ENCODE measurements around the gene NR5A2.
"Not testable (repeated sequence)": the region's sequence is repeated elsewhere in the genome, so short reads cannot be mapped to it uniquely, and the experiment has no call there.

The NR5A2 gene

DNA sequence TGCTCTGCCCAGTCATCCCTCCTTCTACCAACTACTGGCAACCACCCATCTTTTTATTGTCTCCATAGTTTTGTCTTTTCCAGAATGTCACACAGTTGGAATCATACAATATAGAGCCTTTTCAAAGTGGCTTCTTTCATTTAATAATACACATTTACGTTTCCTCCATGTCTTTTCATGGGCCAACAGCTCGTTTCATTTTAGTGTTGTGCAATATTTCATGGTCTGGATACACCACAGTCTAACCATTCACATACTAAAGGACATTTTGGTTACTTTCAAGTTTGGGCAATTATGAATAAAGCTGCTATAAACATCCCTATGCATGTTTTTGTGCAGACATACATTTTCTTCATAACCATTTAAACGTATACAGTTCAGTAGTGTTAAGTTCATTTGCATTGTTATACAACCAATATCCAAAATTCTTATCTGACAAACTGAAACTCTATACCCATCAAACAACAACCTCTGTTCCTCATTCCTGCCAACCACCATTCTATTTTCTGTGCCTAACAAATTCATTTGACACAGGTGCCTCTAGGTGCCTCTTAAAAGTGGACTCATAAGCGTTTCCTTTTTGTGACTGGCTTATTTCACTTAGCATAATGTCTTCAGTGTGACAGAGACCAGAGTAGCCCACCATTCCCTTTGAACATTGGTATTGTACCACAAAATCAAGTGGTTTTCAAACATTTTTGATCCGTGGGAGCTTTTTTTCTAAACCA is 138.1 kb downstream of the NR5A2 start:
- no peak for DNase-seq (ENCODE audit: low spot score)

DNA sequence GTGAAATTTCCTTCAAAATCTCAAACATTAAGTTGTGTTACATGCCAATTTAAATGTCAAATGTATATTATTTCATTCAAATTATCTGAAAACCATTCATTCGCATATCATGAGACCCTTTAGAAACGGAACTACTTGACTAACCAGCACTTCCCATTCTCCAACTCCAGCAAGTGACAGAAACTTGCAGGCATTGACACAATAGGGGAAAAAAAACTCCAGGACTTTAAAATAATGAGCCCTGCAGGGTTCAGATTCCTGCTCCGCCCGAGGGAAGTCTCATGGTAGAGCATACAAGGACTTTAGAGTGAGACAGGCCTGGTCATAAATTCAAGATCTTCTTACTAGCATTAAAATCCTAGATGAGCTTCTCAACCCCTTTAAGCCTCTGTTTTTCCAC is 138.9 kb downstream of the NR5A2 start:
- DNase-seq (ENCODE audit: low spot score), result no peak

DNA sequence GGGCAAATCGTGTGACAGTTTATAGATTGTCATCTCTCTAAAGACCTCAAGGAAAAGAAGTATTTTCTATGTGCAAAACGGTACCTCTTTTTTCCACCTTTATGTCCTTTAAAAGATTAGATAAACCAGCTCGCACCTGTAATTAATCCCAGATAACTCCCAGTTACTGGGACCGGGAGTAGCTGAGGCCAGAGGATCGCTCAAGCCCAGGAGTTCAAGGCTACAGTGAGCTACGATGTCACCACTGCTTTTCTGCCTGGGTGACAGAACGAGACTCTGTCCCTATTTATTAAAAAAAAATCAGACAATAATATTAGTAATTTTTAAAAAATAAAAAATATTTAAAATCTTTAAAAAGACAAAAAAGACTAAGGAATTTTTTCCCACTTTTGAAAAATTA is 141.4 kb downstream of the NR5A2 start:
- DNase-seq (ENCODE audit: low spot score), result no peak

DNA sequence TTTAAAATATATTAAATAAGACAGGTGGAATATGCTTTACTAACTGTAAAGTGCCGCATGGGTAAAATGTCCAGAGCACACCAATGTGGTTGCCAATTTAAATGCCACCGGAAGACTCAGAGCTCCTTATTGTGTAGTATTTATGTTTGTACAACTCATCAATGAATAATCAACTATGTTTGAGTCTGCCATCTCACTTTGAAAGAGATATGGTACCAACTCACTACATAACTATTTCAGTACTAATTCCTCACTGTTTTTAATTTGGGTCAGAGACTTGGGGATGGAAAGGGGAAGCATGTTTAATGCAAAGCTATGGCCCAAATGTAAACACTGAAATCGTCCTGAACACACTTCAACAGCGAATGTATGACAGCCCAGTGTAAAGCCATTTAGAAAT is 144.8 kb downstream of the NR5A2 start:
- no peak for DNase-seq (ENCODE audit: low spot score)

DNA sequence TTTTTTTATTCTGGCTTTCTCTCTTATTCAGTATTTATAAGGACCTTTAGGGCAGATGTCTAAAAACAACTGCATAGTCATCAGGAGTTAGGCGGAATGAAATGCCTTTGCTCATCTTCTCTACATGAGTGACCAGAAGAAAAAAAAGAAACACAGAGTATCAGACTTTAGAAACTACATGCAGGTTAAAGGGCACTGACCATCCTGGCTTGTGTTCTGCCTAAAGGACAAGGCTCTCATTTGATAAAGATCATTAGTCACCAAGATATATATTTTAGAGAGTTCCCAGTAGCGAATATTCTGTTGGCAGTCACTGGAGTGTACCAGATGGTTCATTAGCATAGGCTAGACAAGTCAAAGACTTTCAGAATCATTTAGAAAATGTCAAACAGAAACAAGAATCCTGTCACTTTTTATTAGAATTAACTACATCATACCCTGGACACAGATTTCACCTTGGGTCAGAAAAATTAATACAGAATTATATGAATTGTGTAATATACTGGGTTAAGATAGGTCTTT is 145.6 kb downstream of the NR5A2 start:
- no peak for DNase-seq (ENCODE audit: low spot score)

DNA sequence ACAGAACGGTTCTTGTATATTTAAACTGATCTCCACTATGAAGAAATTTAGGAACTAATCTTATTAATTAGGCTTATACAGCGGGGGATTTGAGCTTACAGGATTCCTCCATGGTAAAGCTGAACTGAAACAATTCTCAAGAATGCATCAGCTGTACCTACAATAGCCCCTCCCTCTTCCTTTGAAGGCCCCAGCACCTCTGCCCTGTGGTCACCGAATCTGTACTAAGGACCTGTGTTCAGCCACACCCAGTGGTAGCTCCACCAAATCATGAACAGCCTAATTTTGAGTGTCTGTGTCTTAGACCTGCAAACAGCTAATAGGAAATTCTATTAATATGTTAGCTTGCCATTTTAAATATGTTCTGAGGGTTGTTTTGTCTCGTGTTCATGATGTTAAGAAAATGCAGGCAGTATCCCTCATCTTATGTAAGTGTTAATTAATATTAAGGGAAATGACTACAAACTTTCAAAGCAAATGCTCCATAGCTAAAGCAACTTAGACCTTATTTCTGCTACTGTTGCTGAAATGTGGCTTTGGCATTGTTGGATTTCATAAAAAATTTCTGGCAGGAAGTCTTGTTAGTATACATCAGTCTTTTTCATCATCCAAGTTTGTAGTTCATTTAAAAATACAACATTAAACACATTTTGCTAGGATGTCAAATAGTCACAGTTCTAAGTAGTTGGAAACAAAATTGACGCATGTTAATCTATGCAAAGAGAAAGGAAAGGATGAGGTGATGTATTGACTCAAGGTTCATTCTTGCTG is 147.2 kb downstream of the NR5A2 start:
- no peak for DNase-seq (ENCODE audit: low spot score)

DNA sequence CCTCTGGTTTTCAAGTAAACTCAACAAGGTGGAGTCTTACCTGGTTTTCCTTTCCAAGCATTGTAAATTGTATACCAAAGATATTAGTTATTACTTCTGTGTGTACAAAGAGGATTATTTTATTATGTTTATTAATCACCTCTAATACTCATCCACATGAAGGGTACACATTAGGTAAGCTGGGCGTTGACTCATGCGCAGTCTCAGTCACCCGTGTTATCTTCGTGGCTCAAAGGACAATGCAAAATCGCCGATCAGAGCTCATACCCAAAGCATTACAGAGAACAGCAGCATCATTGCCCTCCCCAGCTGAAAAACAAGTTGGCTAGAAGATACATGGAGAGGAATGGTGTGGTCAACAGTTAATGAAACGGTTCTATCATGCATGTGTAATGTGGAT is 148.7 kb downstream of the NR5A2 start:
- DNase-seq (ENCODE audit: low spot score), result no peak

DNA sequence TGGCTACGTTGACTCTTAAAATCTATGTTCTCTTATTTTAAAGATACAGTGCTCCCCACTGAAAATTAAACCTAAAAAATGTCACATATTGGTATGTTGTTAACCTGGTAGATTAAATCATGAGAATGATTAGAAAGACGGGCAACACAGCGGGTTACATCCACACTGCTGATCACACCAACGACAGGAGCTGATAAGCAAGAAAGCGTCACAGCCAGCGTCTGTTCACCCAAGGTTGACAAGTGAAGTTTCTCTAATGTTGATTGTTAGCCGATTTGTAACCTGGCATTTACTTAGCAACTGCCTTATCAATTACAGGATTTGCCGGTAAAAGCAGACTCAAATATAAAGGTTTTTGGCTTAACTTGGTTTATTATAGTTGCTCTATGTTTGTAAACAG is 149.3 kb downstream of the NR5A2 start:
- DNase-seq (ENCODE audit: low spot score), result no peak

DNA sequence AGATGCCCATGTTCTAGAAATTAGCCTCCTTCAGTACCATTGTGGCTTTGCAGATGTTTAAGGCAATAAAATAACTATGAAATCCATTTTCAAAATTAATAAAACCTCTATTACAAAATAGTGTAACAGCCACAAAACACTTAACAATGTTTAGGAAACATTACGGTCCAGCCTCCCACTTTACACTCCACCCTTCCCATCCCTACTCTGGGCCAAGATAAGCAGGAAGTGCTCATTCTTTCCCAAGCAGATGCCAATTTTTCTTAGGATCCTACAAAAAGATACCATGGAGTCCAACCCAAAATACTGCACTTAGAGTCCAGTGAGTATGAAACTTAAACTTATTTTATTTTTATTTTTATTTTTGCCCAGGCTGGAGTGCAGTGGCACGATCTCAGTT is 150.8 kb downstream of the NR5A2 start:
- no peak for DNase-seq (ENCODE audit: low spot score)

DNA sequence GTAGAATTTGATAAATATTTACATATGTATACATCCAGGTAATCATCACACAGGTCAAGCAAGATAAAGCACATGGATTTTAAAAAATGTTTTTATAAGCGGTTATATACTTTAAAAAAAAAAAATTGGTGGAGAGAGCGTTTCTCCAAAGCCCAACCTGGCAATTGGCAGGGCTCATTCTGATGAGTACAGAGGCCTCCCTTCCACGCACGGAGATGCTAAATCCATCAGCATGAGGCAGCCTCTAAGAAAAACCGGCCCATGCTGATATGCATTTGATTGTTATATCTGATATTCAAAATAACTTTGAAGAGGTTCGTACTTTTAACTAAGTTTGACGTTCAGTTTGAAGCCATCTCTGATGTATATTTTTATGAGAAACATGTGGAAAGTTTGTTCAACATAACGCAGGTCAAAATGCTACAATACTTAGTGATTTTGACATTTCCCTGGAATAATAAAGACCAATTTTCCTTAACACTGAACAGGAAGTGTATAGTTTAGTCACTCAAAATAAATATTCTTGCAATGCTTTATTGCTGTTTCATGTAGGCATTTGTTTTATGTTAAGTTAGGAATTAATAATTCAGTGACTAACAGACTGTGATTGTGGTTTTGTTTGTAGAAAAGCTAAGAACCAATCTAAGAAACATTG is 151.7 kb downstream of the NR5A2 start:
- DNase-seq (ENCODE audit: low spot score), result no peak

DNA sequence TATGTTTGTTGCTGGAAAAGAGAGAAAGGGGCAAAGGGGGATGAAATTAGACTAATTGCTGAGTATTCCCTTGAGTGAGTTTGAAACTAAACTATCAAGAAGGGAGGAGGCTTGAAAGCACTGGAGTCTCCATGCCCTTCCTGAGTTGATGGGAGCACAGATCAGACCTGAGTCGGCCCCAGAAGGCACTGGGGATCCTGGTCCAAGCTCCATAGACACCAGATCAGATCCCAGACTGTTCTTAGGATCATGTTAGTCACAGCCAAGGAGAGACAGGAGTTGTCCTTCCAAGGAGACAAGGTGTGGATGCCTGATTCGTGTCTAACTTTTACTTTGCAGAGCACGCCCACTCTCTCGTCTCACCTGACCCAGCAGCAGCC is 152.3 kb downstream of the NR5A2 start:
- DNase-seq (ENCODE audit: low spot score), result no peak

DNA sequence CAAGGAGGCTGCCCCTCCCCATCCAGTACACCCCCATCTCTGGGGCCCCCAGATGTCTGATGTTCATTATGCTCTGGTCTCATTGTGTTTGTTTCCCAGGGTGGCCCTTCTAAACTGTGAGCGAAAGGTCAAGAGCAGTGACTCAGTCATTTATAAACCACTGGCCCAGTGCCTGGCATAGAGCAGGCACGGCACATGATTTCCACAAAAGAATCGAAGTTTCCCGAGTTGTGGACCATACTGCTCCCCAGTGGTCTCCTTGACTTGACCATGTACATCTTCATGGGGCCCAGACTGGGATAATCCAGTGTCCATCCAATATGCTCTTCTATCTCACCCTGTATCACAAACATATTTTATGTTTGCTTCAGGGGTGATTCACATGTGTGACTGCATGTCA is 153.3 kb downstream of the NR5A2 start:
- DNase-seq (ENCODE audit: low spot score), result no peak

DNA sequence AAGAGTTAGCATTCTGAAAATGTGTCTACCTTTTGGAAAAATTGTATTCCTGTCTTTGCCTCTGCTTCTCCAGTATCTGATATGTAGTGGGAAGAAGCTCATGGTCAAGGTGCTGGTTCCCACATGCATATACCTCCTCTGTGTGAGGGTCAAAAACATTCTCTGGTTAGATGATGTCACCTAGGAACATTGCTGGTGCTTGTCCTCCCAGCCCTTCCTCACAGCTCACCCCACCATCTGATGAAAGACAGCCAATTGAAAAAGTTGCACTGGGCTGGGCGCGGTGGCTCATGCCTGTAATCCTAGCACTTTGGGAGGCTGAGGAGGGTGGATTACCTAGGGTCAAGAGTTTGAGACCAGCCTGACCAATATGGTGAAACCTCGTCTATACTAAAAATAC is 154.4 kb downstream of the NR5A2 start:
- no peak for DNase-seq (ENCODE audit: low spot score)

DNA sequence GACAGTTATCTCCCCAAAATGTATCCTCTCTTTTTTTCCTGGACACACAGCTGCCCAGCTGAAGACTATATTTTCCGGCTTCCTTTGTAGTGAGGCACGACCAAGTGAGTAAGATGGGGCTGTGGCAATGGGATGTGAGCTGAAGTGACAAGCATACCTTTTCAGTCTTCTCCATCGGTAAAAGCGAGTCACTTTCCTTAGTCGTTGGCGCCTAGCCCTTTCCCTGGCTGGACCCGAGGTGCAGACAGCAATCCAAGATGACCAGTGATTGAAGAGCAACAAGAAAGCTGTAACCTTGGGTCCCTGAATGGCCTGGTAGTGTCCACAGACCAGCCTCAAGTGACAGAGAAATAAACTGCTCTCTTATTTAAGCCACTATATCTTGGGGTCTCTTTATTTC is 155.2 kb downstream of the NR5A2 start:
- DNase-seq (ENCODE audit: low spot score), result no peak

DNA sequence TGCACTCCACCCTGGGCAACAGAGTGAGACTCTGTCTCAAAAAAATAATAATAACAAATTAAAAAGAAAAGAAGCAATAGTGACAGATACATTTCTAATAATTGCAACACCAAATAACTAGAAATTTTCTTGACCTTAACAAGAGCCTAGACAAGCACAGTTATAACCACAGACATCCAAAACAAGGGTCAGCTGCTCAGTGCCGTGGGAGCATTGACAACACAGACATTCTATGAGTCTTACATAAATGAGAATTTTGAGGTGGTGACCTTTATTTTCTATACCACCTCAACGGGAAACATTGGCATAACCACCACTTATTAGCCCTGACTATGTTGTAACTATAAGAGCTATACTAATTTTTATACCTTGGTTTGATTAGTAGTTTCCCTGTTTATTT is 156.1 kb downstream of the NR5A2 start:
- no peak for DNase-seq (ENCODE audit: low spot score)

DNA sequence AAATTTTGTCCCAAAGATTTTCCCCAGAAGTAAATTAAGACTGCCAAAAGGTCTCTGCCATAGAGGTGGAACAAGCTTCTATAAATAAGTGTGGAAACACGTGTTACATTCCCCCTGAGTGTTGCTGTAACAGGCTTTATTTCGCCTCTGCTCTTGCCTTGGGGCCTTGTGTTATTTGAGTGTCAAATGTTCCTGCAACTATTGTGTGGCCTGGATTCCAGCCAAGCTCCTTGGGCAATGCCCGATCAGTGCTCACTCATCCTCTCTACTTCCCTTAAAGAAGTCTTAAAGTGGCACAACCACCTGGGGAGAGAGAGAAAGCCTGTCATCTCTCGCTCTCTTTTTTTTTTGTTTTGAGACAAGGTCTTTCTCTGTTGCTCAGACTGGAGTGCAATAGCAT is 156.7 kb downstream of the NR5A2 start:
- no peak for DNase-seq (ENCODE audit: low spot score)

DNA sequence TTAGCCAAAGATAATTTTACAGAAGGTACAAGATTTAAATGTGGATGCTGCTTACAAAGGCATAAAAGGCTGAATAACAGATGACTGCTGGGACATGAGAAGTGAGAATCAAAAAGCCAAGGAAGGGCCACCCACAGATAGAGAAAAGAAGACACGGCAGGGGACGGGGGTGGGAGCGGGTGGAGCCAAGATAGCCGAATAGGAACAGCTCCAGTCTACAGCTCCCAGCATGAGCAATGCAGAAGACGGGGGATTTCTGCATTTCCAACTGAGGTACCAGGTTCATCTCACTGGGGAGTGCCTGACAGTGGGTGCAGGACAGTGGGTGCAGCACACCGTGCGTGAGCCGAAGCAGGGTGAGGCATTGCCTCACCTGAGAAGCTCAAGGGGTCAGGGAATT is 157.7 kb downstream of the NR5A2 start:
- DNase-seq (ENCODE audit: low spot score), result not testable (repeated sequence)

DNA sequence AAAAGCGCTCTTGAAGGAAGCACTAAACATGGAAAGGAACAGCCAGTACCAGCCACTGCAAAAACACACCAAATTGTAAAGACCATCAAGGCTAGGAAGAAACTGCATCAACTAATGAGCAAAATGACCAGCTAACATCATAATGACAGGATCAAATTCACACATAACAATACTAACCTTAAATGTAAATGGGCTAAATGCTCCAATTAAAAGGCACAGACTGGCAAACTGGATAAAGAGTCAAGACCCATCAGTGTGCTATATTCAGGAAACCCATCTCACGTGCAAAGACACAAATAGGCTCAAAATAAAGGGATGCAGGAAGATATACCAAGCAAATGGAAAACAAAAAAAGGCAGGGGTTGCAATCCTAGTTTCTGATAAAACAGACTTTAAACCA is 159.8 kb downstream of the NR5A2 start:
- not testable (repeated sequence) for DNase-seq (ENCODE audit: low spot score)

DNA sequence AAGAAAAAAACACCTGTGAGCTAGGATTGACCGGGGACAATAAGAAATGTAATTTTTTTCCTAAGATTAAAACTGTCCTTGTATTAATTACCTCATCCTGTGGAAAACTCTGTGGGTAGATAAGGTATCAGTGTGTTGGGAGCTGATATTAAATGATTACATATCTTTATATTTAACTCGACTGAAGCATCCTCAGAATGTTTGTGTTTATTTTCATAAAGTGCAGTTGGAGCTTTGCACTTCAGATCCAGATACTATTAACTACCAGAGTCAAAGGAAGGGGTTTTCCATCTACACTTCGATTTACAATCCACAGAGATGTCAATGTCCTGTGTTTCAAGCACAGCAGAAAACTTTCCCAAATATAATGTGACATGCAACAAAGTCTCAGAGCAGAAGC is 164.5 kb downstream of the NR5A2 start:
- DNase-seq (ENCODE audit: low spot score), result no peak

DNA sequence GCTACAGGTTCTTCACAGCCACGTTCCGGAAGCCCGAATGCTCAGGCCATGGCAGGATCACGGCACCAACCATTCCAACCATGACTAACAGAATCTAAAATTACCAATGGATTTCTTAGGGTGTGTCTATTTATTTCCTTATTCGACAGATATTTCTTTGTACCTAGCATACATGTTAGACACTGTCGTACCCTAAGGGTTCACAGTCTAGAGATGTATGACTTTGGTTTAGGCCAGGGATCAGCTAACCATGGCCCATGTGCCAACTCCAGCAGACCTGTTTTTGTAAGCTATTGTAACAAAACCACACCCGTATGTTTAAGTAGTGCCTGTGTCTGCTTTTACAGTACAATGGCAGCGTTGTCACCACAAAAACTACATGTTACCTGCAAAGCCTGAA is 167.0 kb downstream of the NR5A2 start:
- no peak for DNase-seq (ENCODE audit: low spot score)

DNA sequence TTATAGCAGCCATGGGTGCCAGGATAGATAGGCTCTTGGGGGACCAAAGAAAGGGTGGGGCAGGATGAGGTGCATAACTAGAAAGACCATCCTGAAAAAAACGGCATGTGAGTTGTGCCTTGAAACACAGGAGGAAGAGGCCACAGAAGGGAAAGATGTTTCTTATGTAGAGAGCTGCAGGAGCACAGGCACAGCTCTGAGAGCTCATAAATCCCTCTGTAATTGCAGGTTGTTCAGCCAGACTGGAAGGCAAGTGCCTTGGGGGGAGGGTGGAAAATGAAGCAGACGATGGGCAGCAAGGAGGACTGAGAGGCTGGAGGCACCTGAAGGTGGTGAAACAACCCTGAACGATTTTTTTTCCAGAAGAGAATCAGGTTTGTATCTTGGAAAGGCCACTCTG is 170.7 kb downstream of the NR5A2 start:
- DNase-seq (ENCODE audit: low spot score), result no peak

DNA sequence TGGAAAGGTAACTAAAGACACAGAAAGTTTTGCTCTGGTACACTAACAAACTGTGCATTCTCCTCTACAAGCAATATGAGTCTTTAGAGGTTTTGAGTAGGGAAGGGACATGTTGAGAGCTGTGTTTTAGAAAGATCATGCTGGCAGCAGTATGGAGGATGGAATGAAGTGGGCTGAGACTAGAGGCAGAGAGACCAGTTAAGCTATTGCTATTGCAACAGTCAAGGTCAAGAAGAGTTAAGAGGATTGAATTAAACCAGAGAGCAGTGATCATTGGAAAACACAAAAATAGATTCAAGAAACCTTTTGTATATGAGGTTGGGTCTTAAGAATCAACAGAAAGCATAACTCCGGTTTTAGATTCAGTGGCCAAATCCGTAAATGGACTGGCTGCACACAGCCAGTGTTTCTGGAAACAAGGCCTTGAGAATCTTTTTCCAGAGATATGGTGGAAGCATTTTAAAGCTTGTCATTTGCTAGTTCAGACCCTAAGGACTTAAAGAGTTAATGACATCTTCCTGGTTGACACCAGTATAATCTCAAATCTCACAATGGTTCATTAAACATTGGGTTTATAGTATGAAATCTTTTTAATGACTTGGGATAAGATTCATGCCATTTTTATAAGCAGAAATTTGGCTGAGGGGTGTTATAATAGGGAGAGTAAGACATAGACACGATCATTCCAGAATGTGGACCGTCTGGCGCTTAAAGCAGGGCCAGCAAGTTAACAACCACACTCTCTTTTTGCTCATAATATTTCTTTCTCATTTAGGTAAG is 177.9 kb downstream of the NR5A2 start:
- DNase-seq (ENCODE audit: low spot score), result no peak

All from hematopoietic multipotent progenitor cell treated with erythropoietin and hydrocortisone succinate and interleukin-3 and kit ligand, for 15 days (in vitro differentiated cells).